K562 (cell line): ENCODE results near the gene CTSW.

Source experiments
- EZH2 ChIP-seq: IDR thresholded peaks from 2 replicates; pipeline ENCODE4 v1.6.1; 2012; ENCODE audit warnings: low read depth, mild to moderate bottlenecking, inconsistent platforms, low read length, borderline replicate concordance
- GATA2 ChIP-seq: sonication (generic); formaldehyde crosslinking; IDR thresholded peaks from 2 replicates; pipeline ENCODE4 v1.4.0; 2020; ENCODE audit warnings: mild to moderate bottlenecking, missing genetic modification reagents
- POLR2B ChIP-seq: fragments of 450-650 bp; IDR thresholded peaks from 2 replicates; pipeline ENCODE4 v1.6.1; 2018; ENCODE audit warnings: low read depth; ENCODE audit not compliant: partially characterized antibody
- RUNX1 ChIP-seq: sonication (generic); IDR thresholded peaks from 2 replicates; pipeline ENCODE4 v1.6.1; 2016; ENCODE audit warnings: antibody characterized with exemption, low read depth
- SMAD1 ChIP-seq: fragments of 150-350 bp; IDR thresholded peaks from 2 replicates; pipeline ENCODE4 v1.6.1; 2014; ENCODE audit warnings: low read length, low read depth; ENCODE audit not compliant: partially characterized antibody
- TCF7 ChIP-seq: sonication (generic); IDR thresholded peaks from 2 replicates; pipeline ENCODE4 v1.6.1; 2016; ENCODE audit warnings: antibody characterized with exemption, borderline replicate concordance
- ZBTB49 ChIP-seq: sonication (generic); formaldehyde crosslinking; IDR thresholded peaks from 2 replicates; pipeline ENCODE4 v1.8.0; 2022; ENCODE audit warnings: missing genetic modification reagents, mild to moderate bottlenecking, borderline replicate concordance
- ZNF23 ChIP-seq: fragments of 250-450 bp; sonication (Bioruptor Pico); IDR thresholded peaks from 2 replicates; pipeline ENCODE4 v1.4.0; 2020; ENCODE audit warnings: mild to moderate bottlenecking
- TF ChIP-seq, protein P1 (sequence below): sonication (generic); formaldehyde crosslinking; IDR thresholded peaks from 2 replicates; pipeline ENCODE4 v1.8.1; 2023; ENCODE audit warnings: mild to moderate bottlenecking, missing genetic modification reagents, moderate library complexity
- TF ChIP-seq, protein P2 (sequence below): sonication (generic); formaldehyde crosslinking; IDR thresholded peaks from 2 replicates; pipeline ENCODE4 v1.5.0; 2020; ENCODE audit warnings: missing genetic modification reagents

DNA sequence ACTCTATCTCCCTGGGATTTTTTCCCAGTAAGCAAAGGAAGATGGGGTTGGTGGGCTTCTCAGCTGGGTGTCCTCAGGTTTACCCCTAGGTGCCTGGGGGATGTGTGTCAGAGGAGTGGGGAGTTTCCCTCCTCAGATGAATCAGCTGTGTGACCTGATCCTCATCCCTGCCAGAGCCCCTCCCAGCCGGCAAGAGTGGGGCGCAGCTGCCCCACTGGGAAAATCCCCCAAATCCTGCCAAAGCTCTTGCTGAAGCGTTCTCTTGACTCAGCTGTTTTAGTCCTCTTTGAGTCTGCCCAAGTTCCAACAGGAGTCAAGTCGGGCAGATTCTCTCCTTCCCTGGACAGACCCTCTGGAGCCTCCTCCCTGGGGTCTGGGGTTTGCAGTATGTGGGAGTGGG, 33.2 kb downstream of the CTSW start:
- TF ChIP-seq ZNF23 (CRISPR knock-in tag) (no peak), TCF7 (no peak), SMAD1 (no peak), ZBTB49 (CRISPR knock-in tag) (no peak), GATA2 (CRISPR knock-in tag) (no peak), RUNX1 (no peak), POLR2B (no peak), EZH2 (no peak)
- TF ChIP-seq, protein P1, sequence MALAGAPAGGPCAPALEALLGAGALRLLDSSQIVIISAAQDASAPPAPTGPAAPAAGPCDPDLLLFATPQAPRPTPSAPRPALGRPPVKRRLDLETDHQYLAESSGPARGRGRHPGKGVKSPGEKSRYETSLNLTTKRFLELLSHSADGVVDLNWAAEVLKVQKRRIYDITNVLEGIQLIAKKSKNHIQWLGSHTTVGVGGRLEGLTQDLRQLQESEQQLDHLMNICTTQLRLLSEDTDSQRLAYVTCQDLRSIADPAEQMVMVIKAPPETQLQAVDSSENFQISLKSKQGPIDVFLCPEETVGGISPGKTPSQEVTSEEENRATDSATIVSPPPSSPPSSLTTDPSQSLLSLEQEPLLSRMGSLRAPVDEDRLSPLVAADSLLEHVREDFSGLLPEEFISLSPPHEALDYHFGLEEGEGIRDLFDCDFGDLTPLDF (CRISPR knock-in tag), result no peak
- TF ChIP-seq, protein P2, sequence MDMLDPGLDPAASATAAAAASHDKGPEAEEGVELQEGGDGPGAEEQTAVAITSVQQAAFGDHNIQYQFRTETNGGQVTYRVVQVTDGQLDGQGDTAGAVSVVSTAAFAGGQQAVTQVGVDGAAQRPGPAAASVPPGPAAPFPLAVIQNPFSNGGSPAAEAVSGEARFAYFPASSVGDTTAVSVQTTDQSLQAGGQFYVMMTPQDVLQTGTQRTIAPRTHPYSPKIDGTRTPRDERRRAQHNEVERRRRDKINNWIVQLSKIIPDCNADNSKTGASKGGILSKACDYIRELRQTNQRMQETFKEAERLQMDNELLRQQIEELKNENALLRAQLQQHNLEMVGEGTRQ, result no peak
